Retinal pigment epithelial cell (primary cell): ENCODE results near the gene FHOD1.

Source experiments
- DNase-seq: peaks from one replicate; pipeline ENCODE4 v3.0.0-alpha.2; 2010; ENCODE audit warnings: low read depth
- H3K4me3 ChIP-seq: 2 replicates; pipeline ENCODE4 v1.5.1; 2011; ENCODE audit warnings: mild to moderate bottlenecking, low read length, control low read depth, moderate library complexity
- TF ChIP-seq, protein P1 (sequence below): conservative IDR thresholded peaks from 2 replicates; pipeline ENCODE4 v1.5.1; 2011; ENCODE audit warnings: low read depth, low read length, control low read depth, inconsistent platforms

FHOD1 gene

DNA sequence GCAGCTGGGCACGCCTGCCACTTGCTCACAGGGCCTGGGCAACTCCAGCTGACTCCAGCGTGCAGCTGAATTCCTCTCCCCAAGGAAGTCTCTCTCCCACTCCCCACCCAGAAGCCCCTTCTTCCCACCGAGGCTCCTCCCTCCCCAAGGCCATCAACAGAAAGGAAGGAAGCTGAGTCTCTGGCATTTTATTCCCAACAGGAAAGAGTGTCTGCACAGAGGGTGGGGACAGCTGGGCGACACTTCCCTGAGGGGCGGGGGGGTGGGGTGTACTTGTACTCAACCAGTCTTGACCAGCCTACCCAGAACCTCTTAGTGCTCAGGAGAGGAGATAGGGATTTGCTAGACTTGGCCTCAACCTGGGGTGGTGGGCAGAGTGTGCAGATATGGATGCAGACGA is 57.2 kb downstream of the FHOD1 start, which contains the start of gene EXOC3L1:
EXOC3L1 (minus strand) TSS at position 96 of the 400 bp plus-strand sequence. CDS start 460 bp downstream, outside the sequence.
- no peak for DNase-seq
- TF ChIP-seq, protein P1, sequence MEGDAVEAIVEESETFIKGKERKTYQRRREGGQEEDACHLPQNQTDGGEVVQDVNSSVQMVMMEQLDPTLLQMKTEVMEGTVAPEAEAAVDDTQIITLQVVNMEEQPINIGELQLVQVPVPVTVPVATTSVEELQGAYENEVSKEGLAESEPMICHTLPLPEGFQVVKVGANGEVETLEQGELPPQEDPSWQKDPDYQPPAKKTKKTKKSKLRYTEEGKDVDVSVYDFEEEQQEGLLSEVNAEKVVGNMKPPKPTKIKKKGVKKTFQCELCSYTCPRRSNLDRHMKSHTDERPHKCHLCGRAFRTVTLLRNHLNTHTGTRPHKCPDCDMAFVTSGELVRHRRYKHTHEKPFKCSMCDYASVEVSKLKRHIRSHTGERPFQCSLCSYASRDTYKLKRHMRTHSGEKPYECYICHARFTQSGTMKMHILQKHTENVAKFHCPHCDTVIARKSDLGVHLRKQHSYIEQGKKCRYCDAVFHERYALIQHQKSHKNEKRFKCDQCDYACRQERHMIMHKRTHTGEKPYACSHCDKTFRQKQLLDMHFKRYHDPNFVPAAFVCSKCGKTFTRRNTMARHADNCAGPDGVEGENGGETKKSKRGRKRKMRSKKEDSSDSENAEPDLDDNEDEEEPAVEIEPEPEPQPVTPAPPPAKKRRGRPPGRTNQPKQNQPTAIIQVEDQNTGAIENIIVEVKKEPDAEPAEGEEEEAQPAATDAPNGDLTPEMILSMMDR: no peak
- H3K4me3 ChIP-seq: no peak within 1 kb of the TSS

DNA sequence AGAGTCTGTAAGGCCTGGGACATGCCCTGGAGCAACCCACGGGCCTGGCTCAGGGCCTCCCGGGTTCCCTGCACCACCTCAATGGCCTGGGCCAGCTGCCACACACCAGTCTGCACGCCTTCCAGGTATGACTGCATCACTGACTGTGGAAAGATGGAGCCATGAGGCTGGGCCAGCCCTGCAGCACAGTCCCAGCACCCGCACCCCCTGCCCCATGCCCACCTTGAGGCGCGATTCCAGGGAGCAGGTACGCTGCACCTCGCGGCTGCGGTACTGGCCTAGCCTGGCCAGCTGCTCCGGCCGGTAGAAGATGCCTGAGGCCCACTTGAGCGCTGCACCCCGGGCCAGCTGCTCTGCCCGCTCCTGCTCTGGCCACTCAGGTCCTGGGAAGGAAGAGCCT is 58.5 kb downstream of the FHOD1 start:
- TF ChIP-seq, protein P1: no peak
- no peak overlapping the region for H3K4me3 ChIP-seq

DNA sequence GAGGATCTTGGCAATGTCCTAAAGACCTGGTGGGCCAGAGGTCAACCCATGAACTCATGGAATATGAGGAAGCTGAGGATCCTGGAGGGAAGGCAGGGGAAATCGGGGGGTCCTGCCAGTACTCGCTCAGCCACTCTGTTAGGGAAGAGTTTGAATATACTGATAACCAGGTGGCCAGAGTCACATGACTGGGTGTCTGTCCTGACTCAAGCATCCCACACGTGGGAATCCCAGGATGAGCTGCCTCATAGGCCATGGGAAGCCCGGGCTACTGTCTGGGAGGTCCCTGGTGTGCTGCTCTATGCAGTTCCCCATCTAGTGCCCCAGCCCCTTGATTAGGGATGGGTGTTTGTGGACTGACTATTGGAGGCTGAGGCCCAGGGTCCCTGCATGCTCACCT is 59.0 kb downstream of the FHOD1 start:
- TF ChIP-seq, protein P1: no peak
- no peak for DNase-seq
- no peak overlapping the region for H3K4me3 ChIP-seq

More for the DNA sequence above, 58.5 kb downstream of the FHOD1 start:
- no peak for DNase-seq

DNA sequence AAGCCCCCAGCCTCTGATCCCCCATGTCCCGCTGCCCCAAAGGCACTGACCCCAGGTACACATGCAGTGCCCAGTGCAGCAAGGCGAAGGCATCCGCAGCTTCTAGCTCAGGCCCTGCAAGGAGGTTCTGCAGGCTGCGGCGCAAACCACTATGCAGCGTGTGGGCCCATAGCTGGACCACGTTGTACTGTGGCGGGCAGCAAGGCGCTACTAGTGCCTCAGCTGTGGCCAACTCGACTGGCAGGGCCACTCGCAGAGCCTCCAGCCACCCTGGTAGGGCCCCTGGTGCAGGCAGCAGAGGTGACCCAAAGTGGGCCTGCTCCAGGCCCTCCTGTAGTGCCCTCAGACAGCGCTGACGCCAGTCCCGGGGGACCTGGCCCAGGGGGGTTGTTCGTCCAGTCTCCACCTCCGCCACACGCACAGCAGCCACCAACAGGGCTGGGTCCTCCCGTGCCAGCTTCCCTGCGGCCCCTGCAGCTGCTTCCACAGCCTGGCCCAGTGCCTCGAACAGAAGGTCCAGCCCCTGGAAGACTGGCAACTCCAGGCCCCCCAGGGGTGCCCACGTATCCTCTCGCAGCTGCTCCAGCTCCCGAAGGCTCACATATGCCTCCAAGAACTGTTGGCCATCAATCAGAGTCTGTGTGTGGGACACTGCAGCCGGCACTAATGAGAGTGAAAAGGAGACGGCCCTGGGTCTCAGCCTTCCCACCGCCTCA is 59.9 kb downstream of the FHOD1 start:
- TF ChIP-seq, protein P1: no peak
- DNase-seq: no peak
- H3K4me3 ChIP-seq: no peak overlapping the region

DNA sequence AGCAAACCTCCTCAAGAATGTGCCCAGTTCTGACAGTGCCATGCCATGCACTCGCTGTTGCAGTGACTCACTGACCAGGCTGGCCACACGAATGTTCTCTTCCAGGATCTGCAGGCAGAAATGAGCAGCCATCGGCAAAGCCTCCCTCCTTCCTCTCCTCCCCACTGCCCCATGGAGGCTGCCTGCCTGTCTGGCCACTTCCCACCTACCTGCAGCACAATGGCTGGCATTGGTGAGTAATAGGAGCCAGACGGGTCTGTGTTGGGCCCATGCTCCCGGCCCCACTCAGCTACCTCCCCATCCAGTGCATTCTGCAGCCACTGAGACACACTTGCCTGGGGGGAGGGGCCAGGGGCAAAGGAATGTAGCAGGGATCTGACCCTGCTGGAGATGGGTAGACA is 60.7 kb downstream of the FHOD1 start:
- H3K4me3 ChIP-seq: no peak overlapping the region
- no peak for DNase-seq
- TF ChIP-seq, protein P1: no peak

DNA sequence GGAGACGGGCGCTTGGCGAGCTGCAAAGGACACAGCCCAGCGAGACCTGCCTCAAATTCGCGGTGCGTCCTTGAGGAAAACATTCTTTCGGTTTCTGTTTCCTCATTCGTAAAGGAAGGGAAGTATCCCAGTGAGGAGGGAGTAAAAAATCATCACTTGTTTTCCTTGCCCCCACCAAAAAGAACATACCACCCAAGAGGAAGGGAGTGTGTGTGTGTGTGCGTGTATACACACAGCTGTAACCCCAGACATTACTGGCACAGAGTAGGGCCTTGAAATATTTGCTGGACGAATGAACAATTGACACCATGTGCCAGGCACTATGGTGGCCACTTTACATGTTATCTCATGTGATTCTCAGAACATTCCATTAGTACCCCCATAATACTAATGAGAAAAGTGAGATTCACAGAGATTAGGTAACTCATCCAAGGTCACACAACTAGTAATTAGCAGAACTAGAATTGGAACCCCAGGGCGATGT is 61.6 kb downstream of the FHOD1 start:
- DNase-seq: no peak
- TF ChIP-seq, protein P1: no peak
- no peak overlapping the region for H3K4me3 ChIP-seq
